ENCODE measurements around the gene OR6C75.
"Not testable (repeated sequence)": the region's sequence is repeated elsewhere in the genome, so short reads cannot be mapped to it uniquely, and the experiment has no call there.

OR6C75 gene

DNA sequence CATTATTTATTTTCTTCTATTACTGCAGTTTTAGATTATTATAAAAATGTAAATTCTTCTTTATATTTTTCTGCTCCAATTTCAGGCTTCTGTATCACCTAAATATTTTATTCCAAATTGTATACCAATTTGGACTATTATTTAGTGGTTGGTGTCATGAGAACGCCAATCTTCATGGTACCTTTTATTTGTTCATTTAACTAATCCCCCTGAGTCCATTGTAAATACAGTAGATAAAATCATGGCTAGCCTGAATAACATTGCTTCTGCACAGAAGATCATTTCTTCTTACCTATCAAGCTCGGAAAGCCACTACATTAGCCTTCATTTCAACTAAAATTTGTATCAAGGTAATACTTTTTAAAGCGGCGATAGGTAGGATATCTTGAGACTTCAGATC lies at the start of gene OR6C75:
OR6C75 (plus strand) TSS at position 301 of the 400 bp plus-strand sequence. CDS start 2,136 bp downstream, outside the sequence.
- DNase-seq = no peak

DNA sequence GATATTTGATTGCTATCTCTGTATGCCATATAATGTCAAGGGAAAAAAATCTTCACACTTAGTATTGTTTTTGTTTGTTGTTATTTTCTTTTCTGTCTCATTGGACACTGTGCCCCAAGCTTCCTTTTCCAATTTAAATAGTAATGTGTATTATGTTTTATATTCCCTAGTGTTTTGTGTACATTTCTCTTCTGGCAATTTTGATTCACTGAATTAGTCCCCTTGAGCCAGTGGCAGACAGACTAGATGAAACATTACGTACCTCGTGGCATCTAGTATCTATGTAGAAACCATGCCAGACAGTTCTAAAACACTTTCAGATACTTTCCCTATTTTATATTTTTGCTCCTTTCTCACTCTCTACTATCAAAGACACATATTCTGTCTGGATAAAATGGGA lies 48.7 kb upstream of the OR6C75 start, which contains the start of gene OR6C1:
OR6C1 (plus strand) TSS at position 301 of the 400 bp plus-strand sequence. CDS start 6,257 bp downstream, outside the sequence.
- DNase-seq = no peak

DNA sequence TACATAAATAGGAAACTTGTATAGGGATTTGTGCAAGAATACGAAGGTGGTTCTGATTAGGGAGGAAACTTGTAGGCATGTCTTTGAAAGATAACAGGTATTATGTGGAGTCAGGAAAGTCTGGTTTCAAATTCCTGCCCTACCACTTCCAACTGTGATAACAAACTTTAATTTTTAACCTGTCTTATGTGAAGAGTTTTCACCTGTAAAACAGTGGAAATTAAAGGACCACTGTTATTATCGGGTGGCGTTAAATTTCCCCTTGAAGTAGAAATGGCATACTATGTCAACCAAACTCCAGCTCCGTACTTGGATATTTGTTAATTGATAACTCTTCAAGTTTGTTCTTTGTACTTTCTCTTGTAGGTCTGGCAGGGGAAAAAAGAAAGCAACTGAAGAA lies 42.6 kb upstream of the OR6C75 start:
- DNase-seq = no peak

DNA sequence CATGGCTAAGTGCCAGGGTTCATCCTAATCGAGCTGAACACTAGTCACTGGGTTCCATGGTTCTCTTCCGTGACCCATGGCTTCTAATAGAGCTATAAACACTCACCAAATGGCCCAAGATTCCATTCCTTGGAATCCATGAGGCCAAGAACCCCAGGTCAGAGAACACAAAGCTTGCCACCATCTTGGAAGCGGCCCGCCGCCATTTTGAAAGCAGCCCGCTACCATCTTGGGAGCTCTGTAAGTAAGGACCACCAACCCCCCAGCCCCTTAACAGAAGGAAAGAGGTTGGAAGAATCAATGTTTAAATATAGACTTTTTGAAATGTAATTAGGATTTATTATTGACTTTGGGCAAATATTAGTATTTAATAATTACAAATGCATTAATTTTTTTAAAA lies 37.0 kb upstream of the OR6C75 start:
- DNase-seq = not testable (repeated sequence)

- no peak for DNase-seq
Observed at GRCh38 chr12:55330446-55330845, 32.3 kb upstream of the OR6C75 start, which contains the start of gene OR6C3. TSS of gene OR6C3 (plus strand) at chr12:55330746. CDS start at chr12:55331701, 955 bp downstream.

- DNase-seq = no peak
Observed at GRCh38 chr12:55336002-55336401, 26.8 kb upstream of the OR6C75 start.

DNA sequence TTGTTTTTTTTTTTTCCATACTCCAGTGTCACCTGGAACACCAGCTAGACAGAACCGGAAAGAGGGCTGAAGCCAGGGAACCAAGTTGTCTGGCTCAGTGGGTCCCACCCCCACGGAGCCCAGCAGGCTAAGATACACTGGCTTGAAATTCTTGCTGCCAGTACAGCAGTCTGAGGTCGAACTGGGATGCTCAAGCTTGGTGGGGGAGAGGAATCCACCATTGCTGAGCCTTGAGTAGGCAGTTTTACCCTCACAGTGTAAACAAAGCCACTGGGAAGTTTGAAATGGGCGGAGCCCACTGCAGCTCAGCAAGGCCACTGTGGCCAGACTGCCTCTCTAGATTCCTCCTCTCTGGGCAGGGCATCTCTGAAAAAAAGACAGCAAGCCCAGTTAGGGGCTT lies 7.4 kb upstream of the OR6C75 start:
- DNase-seq = not testable (repeated sequence)

DNA sequence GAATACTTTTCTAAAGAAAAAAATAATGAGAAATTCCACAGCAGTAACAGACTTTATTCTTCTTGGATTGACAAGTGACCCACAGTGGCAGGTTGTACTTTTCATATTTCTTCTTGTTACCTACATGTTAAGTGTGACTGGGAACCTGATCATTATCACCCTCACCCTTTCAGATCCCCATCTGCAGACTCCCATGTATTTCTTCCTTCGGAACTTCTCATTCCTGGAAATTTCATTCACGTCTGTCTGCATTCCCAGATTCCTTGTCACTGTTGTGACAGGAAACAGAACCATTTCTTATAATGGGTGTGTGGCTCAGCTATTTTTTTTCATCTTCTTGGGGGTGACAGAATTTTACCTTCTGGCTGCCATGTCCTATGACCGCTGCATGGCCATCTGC lies 2.3 kb downstream of the OR6C75 start:
- no peak for DNase-seq

DNA sequence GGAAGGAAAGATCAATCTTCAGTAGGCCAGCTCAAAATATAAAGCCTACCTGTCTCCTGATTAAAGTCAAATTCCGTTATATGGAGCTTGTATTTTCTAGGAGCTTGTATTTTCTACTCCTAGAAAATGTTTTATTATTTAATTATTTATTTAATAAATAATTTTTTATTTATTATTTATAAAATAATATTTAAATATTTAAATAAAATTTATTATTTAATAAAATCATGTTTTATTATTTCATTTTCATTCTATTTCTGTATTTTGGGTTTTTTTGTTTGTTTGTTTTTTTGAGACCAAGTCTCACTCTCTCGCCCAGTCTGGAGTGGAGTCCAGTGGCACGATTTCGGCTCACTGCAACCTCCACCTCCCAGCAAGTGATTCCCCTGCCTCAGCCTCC lies 9.7 kb downstream of the OR6C75 start:
- no peak for DNase-seq

- no peak for DNase-seq
Observed at GRCh38 chr12:55385891-55386290, 23.1 kb downstream of the OR6C75 start.

GRCh38 chr12:55392032-55392795 lies 29.4 kb downstream of the OR6C75 start:
- no peak for DNase-seq

DNA sequence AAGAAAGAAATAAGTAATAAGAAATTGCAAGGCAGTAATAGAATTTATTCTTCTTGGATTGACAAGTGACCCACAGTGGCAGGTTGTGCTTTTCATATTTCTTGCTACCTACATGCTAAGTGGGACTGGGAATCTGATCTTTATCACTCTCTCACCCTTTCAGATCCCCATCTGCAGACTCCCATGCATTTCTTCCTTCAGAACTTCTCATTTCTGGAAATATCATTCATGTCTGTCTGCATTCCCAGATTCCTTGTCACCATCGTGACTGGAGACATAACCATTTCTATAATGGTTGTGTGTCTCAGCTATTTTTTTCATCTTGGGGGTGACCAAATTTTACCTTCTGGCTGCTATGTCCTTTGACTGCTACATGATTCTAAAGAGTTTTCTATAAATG lies 33.6 kb downstream of the OR6C75 start:
- no peak for DNase-seq

- DNase-seq = no peak
Observed at GRCh38 chr12:55400229-55400628, 37.5 kb downstream of the OR6C75 start, which contains the start of gene OR6C65. TSS of gene OR6C65 (plus strand) at chr12:55400529. CDS start at chr12:55400529, 0 bp downstream.

GRCh38 chr12:55407866-55408265 lies 45.1 kb downstream of the OR6C75 start:
- no peak for DNase-seq

- DNase-seq = not testable (repeated sequence)
Observed at GRCh38 chr12:55409133-55409532, 46.4 kb downstream of the OR6C75 start.

DNA sequence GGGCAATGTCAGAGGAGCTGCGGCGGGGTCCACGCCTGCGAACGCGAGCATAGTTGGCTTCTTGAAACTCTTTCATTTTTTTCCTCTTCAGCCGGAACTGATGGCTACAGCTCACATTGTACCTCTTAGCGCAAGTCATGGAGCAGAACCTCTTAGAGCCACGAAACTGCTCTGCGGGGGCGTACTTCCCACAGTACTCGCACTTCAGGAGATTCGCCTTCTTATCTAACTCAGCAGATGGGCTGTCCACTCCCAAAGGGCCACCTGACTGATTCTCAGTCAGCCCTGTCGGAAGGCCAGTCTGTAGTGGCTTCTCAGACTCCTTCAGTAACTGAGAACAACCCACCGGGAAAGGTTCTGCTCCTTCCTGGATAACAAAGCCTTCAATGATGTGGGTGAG lies 49.4 kb downstream of the OR6C75 start:
- DNase-seq = not testable (repeated sequence)

- not testable (repeated sequence) for DNase-seq
Observed at GRCh38 chr12:55413498-55414388, 51.0 kb downstream of the OR6C75 start.

DNA sequence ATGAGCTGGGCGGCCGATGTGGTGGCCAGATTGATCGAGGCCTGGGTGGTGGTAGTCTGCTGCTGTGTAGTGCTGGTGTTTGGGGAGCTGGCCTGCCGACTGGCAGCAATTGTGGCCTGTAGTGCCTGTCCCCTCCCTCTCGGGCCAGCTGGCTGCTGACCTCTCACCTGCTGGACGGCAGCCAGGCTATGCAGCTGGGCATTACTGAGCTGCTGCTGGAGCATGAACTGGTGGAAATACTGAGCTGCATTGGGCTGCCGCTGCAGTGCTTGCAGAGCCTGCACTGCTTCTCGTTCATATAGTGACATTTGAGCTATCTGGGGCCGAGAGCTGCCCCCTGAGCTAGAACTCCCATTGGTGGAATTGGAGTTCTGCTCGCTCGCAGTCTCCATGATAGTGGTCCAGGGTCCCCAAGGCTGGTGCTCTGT lies 51.6 kb downstream of the OR6C75 start:
- not testable (repeated sequence) for DNase-seq

DNA sequence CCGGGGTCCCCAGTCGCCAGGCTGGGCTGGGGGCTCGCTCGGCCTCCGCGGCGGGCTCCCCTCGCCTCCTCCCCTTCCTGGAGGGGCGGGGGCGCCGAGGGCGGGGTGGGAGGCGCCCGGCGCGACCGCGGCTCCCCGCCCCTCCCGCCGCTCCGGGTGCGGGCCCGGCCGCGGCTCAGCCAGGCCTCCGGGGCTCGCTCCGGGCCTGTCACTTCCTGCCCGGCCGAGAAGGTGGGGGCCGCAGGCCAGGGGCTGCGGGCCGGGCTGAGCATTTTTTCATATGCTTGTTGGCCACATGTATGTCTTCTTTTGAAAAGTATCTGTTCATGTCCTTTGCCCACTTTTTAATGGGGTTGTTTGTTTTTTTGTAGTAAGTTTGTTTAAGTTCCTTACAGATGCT lies 52.1 kb downstream of the OR6C75 start:
- not testable (repeated sequence) for DNase-seq

GRCh38 chr12:55416961-55417360 lies 54.2 kb downstream of the OR6C75 start:
- DNase-seq = no peak
